NCI-H1092 (cell line): ENCODE results near the gene FOXD1.
"Not testable (repeated sequence)": the region's sequence is repeated elsewhere in the genome, so short reads cannot be mapped to it uniquely, and the experiment has no call there.

Experiments
- DNase-seq: peaks from one replicate; lab custom pipeline; 2025; lab: John Stamatoyannopoulos, UW

FOXD1 gene

GRCh38 chr5:73415171-73415570 lies 33.4 kb downstream of the FOXD1 start:
- no peak for DNase-seq

- DNase-seq = no peak
These were observed 36.0 kb downstream of the FOXD1 start for GRCh38 chr5:73412597-73412988.

- no peak for DNase-seq
These were observed 36.5 kb downstream of the FOXD1 start for GRCh38 chr5:73411936-73412596.

GRCh38 chr5:73409927-73410326 lies 38.6 kb downstream of the FOXD1 start:
- DNase-seq = not testable (repeated sequence)

GRCh38 chr5:73405691-73406090 lies 42.9 kb downstream of the FOXD1 start:
- no peak for DNase-seq

GRCh38 chr5:73399775-73400174 lies 48.8 kb downstream of the FOXD1 start:
- no peak for DNase-seq
